GM12864 (cell line): ENCODE results near the gene DR1.

Experiments used
- DNase-seq: peaks from one replicate; pipeline ENCODE4 v3.0.0-alpha.2; 2011; ENCODE audit warnings: low read depth
- H3K4me3 ChIP-seq: 2 replicates; pipeline ENCODE4 v1.5.1; 2011; ENCODE audit warnings: mild to moderate bottlenecking, low read depth, low read length, control low read depth
- TF ChIP-seq, protein P1 (sequence below): IDR thresholded peaks from 2 replicates; pipeline ENCODE4 v1.5.1; 2011; ENCODE audit warnings: low read depth, mild to moderate bottlenecking, moderate library complexity, low read length, control low read depth, inconsistent platforms; ENCODE audit errors: missing control alignments

The DR1 gene

DNA sequence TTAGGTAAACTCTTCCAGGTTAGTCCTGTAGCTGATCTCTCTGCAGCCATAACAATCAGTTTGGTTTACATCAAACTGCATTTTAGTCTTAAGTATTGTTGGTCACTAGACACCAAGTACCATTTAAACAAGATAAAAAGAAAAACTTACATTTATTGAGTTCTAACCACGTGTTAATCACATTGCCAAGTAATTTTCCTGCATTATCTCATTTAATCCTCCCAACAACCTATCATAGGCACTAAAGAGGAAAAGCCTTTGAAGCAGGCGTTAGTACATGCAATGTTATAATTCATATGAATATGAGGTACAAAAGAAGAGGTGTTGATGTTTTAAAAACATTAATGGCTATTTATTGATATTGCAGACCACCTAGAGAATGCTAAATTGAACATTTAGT, 9.0 kb downstream of the DR1 start:
- DNase-seq: no peak

DNA sequence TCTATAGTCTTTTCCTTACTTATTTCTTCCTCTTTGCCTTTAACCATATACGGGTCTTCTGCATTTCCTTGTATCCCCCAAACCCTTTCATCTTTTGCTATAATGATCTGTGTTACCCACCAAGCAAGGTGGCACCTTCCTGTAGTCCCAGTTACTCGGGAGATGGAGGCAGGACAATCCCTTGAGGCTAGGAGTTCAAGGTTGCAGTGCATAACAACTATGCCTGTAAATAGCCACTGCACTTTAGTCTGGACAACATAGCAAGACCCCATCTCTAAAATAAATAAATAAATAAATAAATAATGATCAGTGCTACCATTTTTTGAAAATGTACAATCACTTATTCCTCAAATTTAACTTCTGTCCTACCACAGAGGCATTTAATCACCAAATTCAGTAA, 11.5 kb downstream of the DR1 start:
- no peak for DNase-seq

More for the DNA sequence above, 9.0 kb downstream of the DR1 start:
- no peak overlapping the region for H3K4me3 ChIP-seq
- TF ChIP-seq, protein P1, sequence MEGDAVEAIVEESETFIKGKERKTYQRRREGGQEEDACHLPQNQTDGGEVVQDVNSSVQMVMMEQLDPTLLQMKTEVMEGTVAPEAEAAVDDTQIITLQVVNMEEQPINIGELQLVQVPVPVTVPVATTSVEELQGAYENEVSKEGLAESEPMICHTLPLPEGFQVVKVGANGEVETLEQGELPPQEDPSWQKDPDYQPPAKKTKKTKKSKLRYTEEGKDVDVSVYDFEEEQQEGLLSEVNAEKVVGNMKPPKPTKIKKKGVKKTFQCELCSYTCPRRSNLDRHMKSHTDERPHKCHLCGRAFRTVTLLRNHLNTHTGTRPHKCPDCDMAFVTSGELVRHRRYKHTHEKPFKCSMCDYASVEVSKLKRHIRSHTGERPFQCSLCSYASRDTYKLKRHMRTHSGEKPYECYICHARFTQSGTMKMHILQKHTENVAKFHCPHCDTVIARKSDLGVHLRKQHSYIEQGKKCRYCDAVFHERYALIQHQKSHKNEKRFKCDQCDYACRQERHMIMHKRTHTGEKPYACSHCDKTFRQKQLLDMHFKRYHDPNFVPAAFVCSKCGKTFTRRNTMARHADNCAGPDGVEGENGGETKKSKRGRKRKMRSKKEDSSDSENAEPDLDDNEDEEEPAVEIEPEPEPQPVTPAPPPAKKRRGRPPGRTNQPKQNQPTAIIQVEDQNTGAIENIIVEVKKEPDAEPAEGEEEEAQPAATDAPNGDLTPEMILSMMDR: no peak

DNA sequence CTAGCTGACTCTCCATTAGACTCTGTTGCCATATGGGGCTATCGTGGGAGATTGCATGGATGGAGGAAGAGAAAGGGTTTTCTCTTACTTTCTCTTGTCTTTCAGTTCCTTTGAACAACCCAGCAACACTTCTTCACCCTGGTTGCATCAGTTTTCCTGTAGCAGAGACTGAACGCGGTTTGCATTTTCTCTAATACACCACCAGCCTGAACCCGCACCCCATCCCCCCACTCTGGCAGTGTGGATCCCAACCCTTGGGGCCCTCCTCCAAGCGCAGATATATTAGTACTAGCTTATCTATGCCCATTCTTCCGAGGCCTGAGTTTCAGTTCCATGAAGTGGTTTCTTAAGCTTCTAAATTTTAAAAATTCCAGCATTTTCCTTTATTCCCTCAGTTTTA, 12.6 kb downstream of the DR1 start:
- TF ChIP-seq, protein P1: no peak
- DNase-seq: no peak
- H3K4me3 ChIP-seq: no peak overlapping the region

More for the DNA sequence above, 11.5 kb downstream of the DR1 start:
- no peak overlapping the region for H3K4me3 ChIP-seq
- TF ChIP-seq, protein P1: no peak

DNA sequence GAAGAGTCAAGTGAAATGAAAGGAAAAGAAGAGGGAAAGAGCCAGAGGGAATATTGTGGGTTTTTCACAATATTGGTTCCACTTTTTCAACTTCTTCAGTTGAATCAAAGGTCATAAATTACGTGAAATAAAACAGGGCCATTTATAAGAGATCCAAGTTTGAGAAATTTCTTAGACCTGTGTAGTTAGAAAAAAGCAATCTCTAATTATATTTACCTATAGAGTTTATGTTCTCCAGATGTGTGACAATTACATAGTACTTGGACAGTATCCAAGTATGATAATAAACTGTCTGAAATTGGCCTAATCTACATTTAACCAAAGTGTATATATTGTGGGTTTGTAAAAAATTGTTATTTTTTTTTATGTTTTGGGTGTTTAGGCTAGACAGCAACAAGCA, 14.4 kb downstream of the DR1 start:
- TF ChIP-seq, protein P1: no peak

DNA sequence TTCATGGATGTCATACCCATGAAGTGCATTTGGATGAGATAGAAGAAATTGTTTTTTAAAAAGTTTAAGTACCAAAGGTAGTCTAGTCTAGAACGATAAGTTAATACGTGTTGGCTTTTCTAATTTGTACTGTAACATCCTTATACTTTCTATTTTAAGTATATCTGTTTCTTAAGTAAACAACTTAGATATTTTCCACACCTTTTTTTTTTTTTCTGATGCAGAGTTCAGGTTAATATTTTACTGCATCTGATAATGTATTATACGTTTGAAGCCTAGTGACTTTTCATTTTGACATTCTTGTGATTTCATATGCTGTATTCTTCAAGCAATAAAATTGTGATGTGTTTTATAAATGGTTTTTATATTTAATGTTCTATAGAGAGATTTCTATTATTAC, 16.5 kb downstream of the DR1 start:
- no peak overlapping the region for H3K4me3 ChIP-seq
- no peak for DNase-seq
- TF ChIP-seq, protein P1: no peak

More for the DNA sequence above, 14.4 kb downstream of the DR1 start:
- no peak for DNase-seq
- no peak overlapping the region for H3K4me3 ChIP-seq

DNA sequence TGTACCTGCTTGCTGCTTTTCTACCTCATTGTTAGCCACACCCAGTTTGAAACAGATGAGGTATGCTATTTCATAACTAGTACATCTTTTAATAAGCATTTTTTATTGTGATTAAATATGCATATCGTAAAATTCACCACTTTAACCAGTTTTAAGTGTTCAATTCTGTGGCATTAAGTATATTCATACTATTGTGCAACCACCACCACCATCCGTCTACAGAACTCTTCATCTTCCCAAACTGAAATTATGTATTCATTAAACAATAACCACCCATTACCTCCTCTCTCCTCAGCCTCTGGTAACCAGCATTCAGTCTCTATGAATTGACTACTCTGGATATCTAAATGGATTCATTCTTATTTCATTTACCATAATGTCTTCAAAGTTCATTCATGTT, 20.1 kb downstream of the DR1 start:
- no peak for DNase-seq
- TF ChIP-seq, protein P1: no peak
- no peak overlapping the region for H3K4me3 ChIP-seq

DNA sequence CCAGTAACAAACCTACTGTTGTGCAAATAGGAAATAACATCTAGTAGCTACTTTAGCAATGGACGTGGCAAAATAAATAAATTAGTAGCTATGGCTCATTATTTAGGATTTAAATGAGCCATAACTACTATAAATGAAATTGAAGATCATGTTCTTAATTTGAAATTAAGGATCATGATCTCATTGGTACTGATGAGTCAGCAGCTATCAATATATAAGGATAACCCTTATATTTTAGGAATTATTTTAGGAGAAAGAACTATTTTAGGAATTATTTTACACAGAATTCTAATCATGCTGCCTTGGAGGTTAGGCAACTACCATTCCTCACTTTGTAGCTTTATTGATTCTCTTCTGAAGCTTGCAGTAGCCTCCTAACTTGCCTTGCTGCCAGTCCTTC, 24.0 kb downstream of the DR1 start:
- H3K4me3 ChIP-seq: no peak overlapping the region
- no peak for DNase-seq
- TF ChIP-seq, protein P1: no peak
